ACC112 (cell line): ENCODE measurements around the gene WWOX.

Experiments used
- H2AFZ ChIP-seq: fragments of 200-600 bp; sonication (generic); one replicate; pipeline ENCODE4 v1.6.0; 2017; ENCODE audit warnings: antibody characterized with exemption, low read length; ENCODE audit not compliant: unreplicated experiment
- H3K27ac ChIP-seq: fragments of 200-600 bp; sonication (generic); 2 replicates; pipeline ENCODE4 v1.5.1; 2014; ENCODE audit warnings: low read depth, mild to moderate bottlenecking, antibody characterized with exemption, low read length, moderate library complexity
- H3K27me3 ChIP-seq: fragments of 200-600 bp; sonication (generic); 2 replicates; pipeline ENCODE4 v1.6.1; 2014; ENCODE audit warnings: mild to moderate bottlenecking, antibody characterized with exemption, low read length, moderate library complexity, mixed read lengths; ENCODE audit not compliant: insufficient read depth
- H3K36me3 ChIP-seq: fragments of 200-600 bp; sonication (generic); 2 replicates; pipeline ENCODE4 v1.6.1; 2016; ENCODE audit warnings: mild to moderate bottlenecking, antibody characterized with exemption, low read length, moderate library complexity, mixed read lengths; ENCODE audit not compliant: insufficient read depth
- H3K4me1 ChIP-seq: fragments of 200-600 bp; sonication (generic); one replicate; pipeline ENCODE4 v1.6.1; 2016; ENCODE audit warnings: low read length, mixed read lengths; ENCODE audit not compliant: insufficient read depth, unreplicated experiment, control insufficient read depth
- H3K4me3 ChIP-seq: fragments of 200-600 bp; sonication (generic); 2 replicates; pipeline ENCODE4 v1.5.1; 2014; ENCODE audit warnings: mild to moderate bottlenecking, low read depth, low read length
- H3K79me2 ChIP-seq: fragments of 200-600 bp; sonication (generic); one replicate; pipeline ENCODE4 v1.6.0; 2016; ENCODE audit warnings: low read length; ENCODE audit not compliant: control insufficient read depth, unreplicated experiment, insufficient read depth

The WWOX gene

DNA sequence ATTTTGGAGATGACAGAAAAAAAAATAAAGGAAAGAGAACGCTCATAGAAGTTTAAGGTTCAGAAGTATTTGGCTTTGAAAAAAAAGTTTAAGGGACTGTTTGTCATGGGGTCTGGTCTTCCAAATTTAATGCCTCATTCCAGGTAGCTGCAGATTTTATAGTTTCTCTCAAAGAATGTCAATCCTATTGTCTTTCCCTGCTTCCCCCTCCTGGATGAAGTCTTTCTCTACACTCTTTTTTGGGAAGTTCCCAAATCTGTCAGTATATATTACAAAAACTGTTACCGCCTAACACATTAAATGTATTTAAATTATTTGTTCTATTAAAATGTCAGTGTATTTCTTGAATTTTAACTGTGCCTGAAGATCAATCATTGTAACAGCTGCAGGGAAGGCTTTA is 1043.6 kb downstream of the WWOX start:
- H3K27me3 ChIP-seq: no peaks in the 10 kb centered on the region
- H3K27ac ChIP-seq: no peak overlapping the region
- H3K4me1 ChIP-seq: no peaks in the 10 kb centered on the region
- H3K36me3 ChIP-seq: no peaks in the 10 kb centered on the region
- H3K79me2 ChIP-seq: no peaks in the 10 kb centered on the region
- no peak overlapping the region for H2AFZ ChIP-seq
- no peak overlapping the region for H3K4me3 ChIP-seq

DNA sequence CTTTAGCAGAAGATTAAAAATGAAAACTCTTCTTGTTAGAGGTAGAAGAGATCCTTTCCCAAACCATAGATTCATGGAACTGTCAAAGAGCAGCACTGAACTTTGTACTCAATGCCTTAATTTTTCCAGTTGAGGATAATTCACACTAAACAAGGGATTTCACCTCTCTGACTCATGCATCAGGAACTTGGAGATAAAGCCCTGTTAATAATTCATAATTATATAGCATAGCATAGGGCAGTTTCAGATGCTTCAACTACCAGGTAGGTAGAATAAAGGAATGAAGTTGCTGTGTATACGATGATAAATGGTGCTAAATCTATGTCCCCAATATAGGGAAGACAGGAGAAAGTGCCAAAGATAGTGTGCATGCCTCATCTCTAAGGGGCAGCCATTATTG is 1050.7 kb downstream of the WWOX start:
- Histone ChIP-seq H3K27me3 (no peaks in the 10 kb centered on the region), H2AFZ (no peak overlapping the region), H3K27ac (no peak overlapping the region), H3K36me3 (no peaks in the 10 kb centered on the region), H3K4me1 (no peaks in the 10 kb centered on the region), H3K79me2 (no peaks in the 10 kb centered on the region), H3K4me3 (no peak overlapping the region)

DNA sequence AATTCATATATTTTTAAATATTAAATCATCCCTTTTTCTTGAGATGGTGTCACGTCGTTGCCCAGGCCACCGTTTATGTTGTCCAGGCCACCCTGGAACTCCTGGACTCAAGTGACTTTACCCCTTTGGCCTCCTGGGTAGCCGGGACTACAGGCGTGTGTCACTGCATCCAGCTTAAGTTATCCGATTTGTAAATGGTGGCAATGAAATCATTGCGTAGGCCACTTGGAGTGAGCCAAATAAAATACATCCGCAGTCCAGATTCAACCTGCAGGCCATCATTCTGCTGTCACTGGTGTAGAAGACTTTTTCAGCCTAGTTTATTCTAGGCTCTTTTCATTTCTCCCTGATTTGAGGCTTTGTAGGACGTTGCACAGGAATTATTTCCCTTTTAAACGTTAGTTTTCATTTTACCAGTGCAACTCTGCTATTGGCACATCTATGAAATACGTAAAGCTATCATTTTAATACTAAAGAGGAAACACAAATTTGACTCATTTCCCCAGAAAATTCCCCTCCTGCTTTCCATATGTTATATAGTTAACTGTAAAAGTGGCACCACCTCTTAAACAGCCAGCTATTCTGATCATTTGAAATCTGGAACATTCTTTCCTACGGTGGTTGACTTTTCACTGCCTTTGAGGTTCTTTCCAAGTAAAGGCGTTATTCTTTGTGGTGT is 1051.3 kb downstream of the WWOX start:
- H2AFZ ChIP-seq: no peak overlapping the region
- no peaks in the 10 kb centered on the region for H3K4me1 ChIP-seq
- H3K27me3 ChIP-seq: no peaks in the 10 kb centered on the region
- H3K4me3 ChIP-seq: no peak overlapping the region
- no peaks in the 10 kb centered on the region for H3K36me3 ChIP-seq
- H3K79me2 ChIP-seq: no peaks in the 10 kb centered on the region
- H3K27ac ChIP-seq: no peak overlapping the region

DNA sequence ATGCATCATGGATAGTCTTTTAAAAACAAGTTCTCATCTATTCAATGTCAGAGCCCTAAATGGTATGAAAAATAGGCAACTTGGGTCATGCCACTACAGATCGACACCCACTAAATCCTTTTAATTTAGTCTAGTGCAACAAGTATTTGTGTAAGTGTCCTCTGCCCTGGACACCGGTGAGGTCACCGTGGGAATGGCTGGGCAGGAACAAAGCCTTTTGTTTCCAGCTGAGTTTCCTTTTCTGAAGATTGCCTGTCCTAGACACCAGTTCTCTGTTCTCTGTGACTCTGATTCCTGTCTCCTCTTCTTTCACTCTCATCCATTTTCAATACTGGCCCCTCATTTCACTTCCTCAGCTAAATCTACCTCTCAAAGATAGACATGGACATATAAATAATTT is 1054.6 kb downstream of the WWOX start:
- H2AFZ ChIP-seq: no peak overlapping the region
- H3K4me1 ChIP-seq: no peaks in the 10 kb centered on the region
- H3K79me2 ChIP-seq: no peaks in the 10 kb centered on the region
- H3K36me3 ChIP-seq: no peaks in the 10 kb centered on the region
- no peaks in the 10 kb centered on the region for H3K27me3 ChIP-seq
- H3K4me3 ChIP-seq: no peak overlapping the region
- no peak overlapping the region for H3K27ac ChIP-seq

DNA sequence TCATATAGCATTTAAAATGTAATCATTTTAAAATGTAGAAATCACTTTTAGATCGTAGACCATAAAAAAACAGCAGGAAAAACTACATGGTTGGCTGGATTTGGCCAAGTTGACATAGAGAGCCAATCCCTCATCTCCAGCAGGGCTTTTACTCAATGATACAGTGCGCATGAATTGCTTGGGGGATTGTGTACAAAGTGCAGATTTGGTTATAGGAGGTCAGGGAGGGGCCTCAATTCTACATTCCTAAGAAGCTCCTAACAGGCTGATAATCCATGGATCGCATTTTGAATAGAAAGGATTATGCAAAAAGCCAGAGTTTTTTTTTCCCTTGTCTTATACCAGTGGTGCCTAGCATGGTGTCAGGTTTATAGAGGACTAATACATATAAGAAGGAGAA is 1056.0 kb downstream of the WWOX start:
- no peak overlapping the region for H3K4me3 ChIP-seq
- no peaks in the 10 kb centered on the region for H3K27me3 ChIP-seq
- no peak overlapping the region for H3K27ac ChIP-seq
- H3K4me1 ChIP-seq: no peaks in the 10 kb centered on the region
- no peaks in the 10 kb centered on the region for H3K79me2 ChIP-seq
- H2AFZ ChIP-seq: no peak overlapping the region
- no peaks in the 10 kb centered on the region for H3K36me3 ChIP-seq

DNA sequence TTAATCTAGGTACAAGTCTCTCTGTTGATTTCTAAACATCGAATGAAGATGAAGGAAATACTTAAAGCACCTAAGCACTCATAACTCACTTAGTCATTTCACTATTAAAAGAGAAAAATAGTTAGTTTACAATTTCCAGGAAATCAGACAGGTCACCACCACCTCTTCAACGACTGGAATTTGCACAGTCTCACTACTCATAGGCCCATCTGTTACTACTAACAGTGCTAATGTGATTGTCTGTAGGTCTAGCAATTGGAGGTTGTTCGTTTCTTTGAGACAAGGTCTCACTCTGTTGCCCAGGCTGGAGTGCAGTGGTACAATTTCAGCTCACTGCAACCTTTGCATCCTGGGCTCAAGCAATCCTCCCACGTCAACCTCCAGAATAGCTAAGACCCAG is 1056.5 kb downstream of the WWOX start:
- Histone ChIP-seq H3K4me3 (no peak overlapping the region), H3K4me1 (no peaks in the 10 kb centered on the region), H2AFZ (no peak overlapping the region), H3K79me2 (no peaks in the 10 kb centered on the region), H3K36me3 (no peaks in the 10 kb centered on the region), H3K27me3 (no peaks in the 10 kb centered on the region), H3K27ac (no peak overlapping the region)

DNA sequence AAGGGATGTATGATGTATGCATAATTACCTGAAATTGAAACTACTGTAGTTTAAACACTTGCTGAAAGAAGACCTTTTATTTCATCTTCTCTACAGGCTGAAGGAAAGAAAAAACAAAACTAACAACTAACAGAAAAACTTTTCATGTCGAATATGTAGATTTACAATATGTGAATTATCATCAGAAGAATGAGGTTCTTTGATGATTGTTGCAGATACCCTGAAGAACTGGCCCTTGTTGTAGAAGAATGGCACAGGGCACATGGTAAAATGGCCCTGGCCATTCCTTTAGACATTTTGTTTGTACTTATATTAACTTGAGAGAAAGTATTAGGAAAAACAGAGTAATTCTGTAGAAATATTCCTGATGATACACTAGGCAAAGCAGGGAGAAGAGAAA is 1057.3 kb downstream of the WWOX start:
- Histone ChIP-seq H3K79me2 (no peaks in the 10 kb centered on the region), H3K27me3 (no peaks in the 10 kb centered on the region), H3K36me3 (no peaks in the 10 kb centered on the region), H3K4me3 (no peak overlapping the region), H3K27ac (no peak overlapping the region), H3K4me1 (no peaks in the 10 kb centered on the region), H2AFZ (no peak overlapping the region)

DNA sequence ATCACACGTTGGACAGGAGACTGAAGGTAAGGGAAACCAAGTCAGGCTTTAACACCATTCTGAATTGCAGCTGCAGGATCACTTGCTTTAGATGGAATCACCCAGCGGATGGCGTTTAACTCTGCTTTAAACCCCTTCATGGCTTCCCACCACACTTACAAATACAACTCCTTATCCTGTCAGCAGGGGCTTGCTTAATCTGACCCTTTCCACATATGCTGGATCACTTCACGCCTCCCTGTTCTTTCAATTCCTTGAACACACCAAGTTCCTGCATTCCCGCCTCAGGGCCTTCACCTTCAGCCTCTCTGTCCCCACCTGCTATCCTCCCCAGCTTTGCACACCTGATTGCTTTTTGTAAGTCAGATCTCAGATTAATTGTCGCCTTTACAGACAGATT is 1058.9 kb downstream of the WWOX start:
- Histone ChIP-seq H3K27me3 (no peaks in the 10 kb centered on the region), H2AFZ (no peak overlapping the region), H3K4me3 (no peak overlapping the region), H3K4me1 (no peaks in the 10 kb centered on the region), H3K27ac (no peak overlapping the region), H3K36me3 (no peaks in the 10 kb centered on the region), H3K79me2 (no peaks in the 10 kb centered on the region)

DNA sequence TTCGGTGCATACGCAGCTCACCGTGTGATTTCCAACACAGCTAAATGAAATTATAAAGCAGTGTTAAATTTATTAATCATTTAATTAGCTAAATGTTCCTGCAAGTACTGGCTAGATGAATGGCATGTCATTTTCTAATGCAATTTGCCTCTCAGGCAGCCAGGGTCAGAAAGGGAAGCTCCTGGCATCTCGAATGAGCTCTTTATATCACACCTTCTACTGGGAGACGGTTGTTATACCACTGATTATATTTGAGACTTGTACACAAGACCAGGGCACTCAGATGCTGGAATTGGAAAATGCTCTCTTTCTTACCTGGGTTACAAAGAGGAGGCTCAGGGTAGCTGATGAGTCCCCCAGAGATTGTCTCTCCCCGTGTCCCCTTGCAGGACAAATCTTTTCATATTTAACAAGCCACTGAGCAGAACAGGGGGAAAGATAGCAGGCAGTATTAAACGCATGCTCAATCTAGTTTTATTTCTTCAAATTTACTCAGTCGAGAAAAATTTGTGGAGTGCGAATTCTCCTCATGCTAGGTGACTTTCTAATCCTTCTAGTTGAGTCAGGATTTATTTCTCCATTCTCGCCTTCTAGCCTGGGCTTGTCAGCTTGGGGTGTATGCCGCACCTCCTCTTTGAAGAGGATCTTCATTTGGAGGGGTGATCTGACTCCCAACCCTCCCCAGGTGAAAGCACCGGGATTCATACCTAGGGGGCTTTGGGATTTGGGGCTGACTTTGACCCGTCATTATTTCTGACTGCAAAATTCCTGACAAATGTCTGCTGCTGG is 1060.0 kb downstream of the WWOX start:
- no peak overlapping the region for H3K4me3 ChIP-seq
- no peaks in the 10 kb centered on the region for H3K27me3 ChIP-seq
- H3K4me1 ChIP-seq: no peaks in the 10 kb centered on the region
- no peaks in the 10 kb centered on the region for H3K79me2 ChIP-seq
- no peak overlapping the region for H3K27ac ChIP-seq
- no peak overlapping the region for H2AFZ ChIP-seq
- H3K36me3 ChIP-seq: no peaks in the 10 kb centered on the region

DNA sequence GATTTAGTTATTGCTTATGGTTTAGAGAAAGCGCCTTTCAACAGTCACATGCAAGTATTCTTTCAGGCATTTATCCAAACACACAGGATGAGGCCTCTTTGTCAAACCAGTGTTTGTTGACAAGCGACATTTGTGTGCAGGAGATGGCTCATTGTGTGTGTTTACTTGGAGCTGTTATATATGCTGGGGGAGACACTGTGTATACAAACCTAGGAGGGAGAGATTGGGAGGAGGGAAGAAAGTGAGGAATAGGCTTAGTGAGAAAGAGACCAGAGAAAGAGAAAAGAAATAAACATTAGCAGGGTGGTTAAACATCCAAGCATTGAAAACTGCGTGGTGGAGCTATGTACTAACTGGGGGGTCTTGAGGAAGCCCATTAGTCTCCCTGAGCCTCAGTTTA is 1063.5 kb downstream of the WWOX start:
- H3K79me2 ChIP-seq: no peaks in the 10 kb centered on the region
- no peaks in the 10 kb centered on the region for H3K36me3 ChIP-seq
- H3K4me1 ChIP-seq: no peaks in the 10 kb centered on the region
- no peak overlapping the region for H2AFZ ChIP-seq
- H3K27ac ChIP-seq: no peak overlapping the region
- H3K4me3 ChIP-seq: no peak overlapping the region
- no peaks in the 10 kb centered on the region for H3K27me3 ChIP-seq

DNA sequence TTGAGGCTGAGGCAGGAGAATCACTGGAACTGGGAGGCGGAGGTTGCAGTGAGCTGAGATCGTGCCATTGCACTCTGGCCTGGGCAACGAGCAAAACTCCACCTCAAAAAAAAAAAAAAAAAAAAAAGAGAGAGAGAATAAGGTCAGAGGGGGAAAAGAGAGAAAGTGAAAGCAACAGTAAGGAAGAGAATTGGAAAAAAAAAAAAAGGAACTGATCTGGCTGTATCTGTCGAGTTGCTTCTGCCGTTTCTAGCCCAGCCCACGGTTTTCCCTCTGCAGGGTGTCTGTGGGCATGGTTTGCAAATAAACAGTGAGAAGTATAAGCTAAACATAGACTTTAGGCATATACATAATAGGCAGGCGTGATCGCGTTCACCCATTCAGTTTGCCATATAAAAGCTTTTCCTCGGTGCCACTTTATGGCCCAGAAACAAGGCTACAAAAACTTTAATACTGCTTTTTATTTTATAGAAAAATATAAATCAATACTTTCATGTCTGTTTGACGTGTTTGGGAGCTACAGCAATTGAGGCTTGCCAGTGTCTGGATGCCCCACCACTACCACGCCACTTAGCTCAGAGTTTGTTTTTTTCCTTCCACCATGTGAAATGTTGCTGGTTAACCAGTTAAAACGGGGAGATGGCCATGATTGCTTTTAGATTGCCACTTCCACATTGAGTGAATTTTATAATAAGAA is 1064.4 kb downstream of the WWOX start:
- no peak overlapping the region for H3K4me3 ChIP-seq
- H3K36me3 ChIP-seq: no peaks in the 10 kb centered on the region
- no peaks in the 10 kb centered on the region for H3K4me1 ChIP-seq
- H3K79me2 ChIP-seq: no peaks in the 10 kb centered on the region
- no peak overlapping the region for H3K27ac ChIP-seq
- H2AFZ ChIP-seq: no peak overlapping the region
- no peaks in the 10 kb centered on the region for H3K27me3 ChIP-seq
